Measurements from ENCODE around the gene CRABP2. TPM values are rescaled to one million over a fixed set of nuclear protein-coding genes. Genes with fewer than 3 reads are reported as not detected.

CRABP2 gene
- total RNA-seq, 2 experiments from 2014 or later: 0.78 to 0.89 TPM

DNA sequence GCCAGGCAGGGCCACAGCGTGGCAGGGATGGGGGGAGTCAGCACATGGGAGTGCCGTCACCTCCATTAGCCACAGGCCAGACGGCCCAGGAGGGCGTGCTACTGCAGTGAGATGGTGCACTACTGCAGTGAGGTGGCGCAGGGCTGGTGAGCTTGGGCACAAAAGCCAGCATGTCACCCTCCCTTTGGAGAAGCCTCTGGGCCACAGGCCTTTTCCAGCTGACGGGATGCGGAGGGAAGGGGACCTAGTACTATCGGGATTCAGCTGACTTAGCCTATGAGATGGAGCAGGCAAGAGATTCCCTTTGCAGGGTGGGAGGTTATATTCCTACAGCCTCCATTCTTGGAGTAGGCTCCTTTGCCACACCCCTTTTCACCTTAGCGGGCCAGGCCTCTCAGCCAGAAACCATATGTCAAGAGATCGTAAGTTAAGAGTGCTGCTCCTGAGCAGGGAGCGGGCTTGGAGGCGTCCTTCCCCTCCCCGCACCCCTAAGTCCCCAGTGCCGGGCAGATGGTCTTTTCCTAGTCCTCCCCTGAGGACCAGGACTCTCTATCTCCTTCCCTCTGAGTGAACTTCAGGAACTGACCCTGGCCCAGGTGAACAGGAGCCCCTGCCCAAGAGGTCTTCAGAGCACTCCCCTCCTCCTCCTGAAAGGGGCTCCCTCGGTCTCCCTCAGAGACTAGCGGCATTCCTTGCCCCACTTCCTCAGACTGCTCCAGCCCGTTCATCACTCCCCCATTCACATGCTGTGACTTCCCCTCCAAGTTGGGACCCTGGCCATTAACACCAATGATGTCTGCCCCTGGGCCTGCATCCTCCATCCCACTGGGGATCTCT is 36.4 kb downstream of the CRABP2 start:
- CTCF ChIA-PET: interaction anchor here (3.6 kb wide), 1 partner anchor 20 kb away, joined by 11 read pairs; no protein-coding TSS in a partner anchor

DNA sequence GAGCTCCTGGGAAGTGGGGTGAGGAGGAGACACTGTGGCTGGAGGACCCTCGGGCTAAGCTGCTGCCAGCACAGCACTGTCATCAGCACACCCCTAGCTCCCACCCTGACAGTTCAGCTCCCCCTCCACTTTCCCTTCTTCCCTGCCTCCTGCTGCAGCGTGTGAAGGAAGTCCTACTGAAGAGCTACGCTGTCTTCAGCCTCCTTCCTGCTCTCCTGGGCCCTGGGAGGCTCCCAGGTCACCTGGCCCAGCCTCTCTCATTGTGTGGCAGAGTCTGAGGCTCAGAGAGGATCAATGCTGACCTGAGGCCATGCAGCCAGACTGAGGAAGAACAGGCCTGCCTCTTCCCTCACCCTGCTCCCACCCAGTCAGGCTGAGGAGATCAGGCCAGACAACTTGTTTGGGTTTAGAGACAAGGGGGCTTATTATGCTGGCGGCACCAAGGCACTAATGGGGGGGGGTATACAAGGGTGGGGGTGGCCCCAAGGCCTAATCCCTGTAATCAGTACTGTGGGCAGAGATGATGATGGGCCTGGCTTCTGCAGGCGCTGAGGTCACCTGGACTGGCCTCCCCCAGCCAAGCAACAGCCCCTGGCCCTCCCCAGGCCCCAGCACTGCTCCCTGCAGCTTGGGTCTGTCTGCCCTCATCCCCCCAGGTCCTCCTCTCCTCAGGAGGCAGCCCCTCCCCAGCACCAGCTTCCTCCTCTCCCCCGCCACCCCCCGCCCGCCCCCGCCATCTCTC is 37.2 kb downstream of the CRABP2 start:
- ChIA-PET CTCF (interaction anchor here (0.8 to 3.6 kb wide), 2 partner anchors 9 to 21 kb away, joined by 3 to 11 read pairs; no protein-coding TSS in a partner anchor), POLR2A (no interaction called here)

More for the DNA sequence above, 36.4 kb downstream of the CRABP2 start:
- POLR2A ChIA-PET: no interaction called here

DNA sequence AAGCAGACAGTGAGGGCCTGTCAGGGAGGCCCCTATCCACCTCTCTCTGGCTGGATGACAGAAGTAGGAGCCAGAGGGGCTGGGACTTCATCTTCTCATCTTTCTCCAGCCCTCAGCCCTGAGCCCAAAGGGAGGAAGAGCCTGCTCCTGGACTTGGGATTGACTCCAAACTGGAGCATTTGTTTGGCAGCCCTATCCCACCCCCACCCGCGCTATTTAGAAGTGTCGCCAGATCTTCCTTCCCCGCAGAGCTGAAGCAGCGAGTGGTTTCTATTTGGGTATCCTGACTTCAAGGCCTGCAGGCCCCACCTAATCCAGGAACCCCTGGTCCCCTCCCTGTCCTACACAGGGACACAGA is 37.8 kb downstream of the CRABP2 start:
- ChIA-PET POLR2A (no interaction called here), CTCF (interaction anchor here (0.8 to 3.6 kb wide), 2 partner anchors 8 to 22 kb away, joined by 3 to 11 read pairs; no protein-coding TSS in a partner anchor)

DNA sequence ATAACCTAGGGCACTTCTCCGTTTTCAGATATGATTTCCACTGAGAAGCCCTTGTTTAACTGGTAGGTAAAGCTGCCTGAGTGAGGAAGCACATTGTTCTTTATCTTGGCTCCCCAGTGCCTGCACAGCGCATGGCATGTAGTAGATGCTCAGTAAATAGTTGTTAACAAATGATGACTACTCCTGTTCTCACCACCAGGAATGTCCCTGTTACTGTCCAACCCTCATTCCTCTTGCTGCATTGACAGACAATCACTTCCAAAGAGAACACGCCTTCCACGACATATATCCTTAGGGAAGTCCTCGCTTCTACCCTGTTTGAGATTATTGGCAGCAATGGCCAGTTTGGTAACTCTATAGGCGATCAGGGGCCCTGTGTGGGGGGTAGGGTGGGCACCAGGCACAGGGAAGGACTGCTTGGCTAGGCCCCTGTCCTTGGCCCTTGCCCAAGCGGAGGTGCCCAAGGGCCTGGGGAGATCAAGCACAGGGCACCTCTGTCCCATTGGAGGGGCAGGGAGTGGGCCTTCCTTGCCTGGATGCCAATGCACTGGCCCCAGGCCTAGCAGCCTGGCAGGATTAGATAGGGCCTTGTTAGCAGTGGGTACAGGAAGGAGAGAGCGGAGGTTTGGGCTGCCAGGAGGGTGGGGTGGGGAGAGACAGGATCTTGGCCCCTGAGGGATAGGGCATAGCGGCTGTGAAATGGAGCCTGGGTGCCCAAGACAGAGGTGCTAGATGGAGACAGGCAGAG is 38.3 kb downstream of the CRABP2 start:
- POLR2A ChIA-PET: interaction anchor here (0.6 kb wide), 1 partner anchor 142 kb away, joined by 3 read pairs; no protein-coding TSS in a partner anchor
- CTCF ChIA-PET: interaction anchor here (0.8 to 3.6 kb wide), 2 partner anchors 7 to 22 kb away, joined by 3 to 11 read pairs; no protein-coding TSS in a partner anchor

DNA sequence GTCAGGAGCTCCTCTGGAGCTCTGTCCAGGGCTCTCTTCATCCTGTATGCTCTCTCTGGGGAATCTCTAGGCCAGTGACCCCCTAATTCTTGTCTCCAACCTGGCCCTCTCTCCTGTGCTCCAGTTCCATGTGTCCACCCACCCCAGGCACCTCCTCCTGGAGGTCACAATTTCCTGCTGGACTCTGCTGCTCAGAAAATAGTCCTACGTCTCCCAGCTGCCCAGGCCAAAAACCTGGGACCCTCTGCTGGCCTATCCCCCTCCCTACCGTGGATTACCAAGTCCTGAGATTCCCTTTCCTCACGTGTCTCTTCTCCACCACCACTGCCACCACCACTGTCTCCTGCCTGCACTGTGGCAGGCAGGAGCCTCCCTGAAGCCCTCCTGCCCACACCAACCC is 39.8 kb downstream of the CRABP2 start:
- ChIA-PET CTCF (interaction anchor here (0.7 to 3.6 kb wide), 3 partner anchors 23 to 24 kb away, joined by 3 to 11 read pairs (median 3); no protein-coding TSS in a partner anchor), POLR2A (no interaction called here)

DNA sequence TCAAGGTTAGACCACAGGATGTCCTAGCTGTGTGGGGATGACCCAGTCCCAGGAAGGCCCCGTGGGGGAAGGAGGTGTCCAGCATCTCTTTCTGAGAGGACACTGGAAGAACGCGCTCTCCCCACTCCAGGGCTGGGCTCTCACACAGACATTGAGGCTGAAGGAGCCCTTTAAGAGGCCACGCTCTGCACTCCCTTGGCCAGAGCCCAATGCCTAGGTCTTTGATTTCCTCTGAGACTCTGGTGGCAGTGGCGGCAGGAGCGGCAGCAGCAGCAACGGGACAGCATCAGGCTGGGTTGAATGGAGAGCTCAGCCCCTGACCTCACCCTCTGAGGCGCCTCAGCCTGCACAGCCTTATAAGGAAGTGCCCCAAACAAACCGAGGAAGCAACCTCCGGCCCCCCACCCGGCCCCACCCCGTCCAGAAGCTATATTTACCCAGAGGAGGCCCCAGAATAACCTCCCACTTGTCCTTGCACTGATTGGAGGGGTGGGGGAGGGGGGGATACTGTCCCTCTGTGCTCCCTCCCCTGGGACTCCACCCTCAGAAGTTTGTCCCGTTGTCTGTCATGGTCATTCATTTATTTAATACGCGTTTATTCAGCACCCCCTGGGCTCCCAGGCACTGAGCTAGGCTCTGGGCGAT is 40.5 kb downstream of the CRABP2 start:
- ChIA-PET CTCF (interaction anchor here (0.7 to 1.4 kb wide), 5 partner anchors 11 to 41 kb away, joined by 3 read pairs; no protein-coding TSS in a partner anchor), POLR2A (no interaction called here)

DNA sequence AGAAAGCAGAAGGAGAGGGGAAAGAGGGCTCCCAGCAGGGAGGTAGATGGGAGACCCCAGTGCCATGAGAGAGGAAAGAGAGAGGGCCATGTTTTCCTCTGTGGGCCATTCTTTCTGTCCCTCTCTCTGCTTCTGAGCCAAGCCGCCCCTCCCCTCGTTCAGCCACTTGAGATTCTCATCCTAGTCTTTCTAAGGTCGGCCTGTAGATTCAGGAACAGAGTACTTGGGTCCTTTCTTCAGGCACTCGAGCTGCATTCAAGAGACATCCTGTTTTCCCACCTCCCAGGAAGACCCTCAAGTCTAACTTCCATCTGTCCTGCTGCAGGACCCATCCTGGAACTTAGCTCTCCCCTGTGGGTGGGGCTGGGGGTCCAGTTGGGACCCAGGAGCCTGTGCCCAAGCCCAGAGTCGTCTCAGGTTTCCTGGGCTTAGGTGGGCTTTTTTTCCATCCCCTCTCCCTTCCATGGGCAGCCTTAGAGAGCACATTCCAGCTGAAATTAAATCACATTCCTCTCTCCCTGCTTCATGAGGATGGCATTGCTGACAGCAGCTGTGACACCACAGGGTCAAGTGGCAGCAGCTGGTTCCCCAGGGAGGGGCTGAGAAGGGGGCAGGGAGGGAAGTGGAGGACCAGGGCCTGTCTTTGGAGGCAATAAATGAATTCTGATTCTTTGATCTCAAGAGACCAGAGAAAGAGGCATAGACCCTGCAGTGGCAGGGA is 41.2 kb downstream of the CRABP2 start:
- ChIA-PET POLR2A (no interaction called here), CTCF (interaction anchor here (1.0 to 1.4 kb wide), 4 partner anchors 12 to 42 kb away, joined by 3 read pairs; no protein-coding TSS in a partner anchor)

DNA sequence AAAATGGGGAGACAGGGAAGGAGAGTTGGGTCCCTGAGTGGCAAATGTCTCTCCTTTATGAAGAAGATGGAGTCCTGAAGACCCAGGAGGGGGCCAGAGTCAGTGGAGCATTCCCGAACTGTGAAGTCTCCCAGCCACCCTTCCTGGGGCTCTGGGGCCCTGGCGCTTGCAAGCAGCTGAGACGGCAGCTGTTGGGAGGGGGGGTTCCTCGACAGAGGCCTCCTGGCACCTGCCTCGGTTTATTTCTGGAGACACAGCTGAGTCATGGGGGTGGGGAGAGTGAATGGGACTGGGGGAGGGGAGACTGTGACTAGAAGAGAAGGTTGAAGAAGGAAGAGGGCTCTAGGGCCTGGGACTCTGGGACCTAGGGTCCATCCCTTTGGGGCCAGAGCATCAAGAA is 42.2 kb downstream of the CRABP2 start:
- CTCF ChIA-PET: no interaction called here

DNA sequence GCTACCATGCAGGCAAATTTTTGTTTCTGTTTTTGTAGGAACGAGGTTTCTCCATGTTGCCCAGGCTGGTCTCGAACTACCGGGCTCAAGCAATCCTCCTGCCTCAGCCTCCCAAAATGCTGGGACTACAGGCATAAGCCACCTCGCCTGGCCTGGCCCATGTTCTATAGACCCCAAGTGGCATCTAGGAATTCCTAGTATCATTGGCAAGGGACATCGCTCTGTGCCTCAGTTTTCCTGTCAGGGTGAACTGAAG is 42.7 kb downstream of the CRABP2 start:
- POLR2A ChIA-PET: no interaction called here
- CTCF ChIA-PET: interaction anchor here (2.5 to 8.6 kb wide), 2 partner anchors 27 to 37 kb away, joined by 8 to 119 read pairs; no protein-coding TSS in a partner anchor

More for the DNA sequence above, 42.2 kb downstream of the CRABP2 start:
- POLR2A ChIA-PET: no interaction called here

DNA sequence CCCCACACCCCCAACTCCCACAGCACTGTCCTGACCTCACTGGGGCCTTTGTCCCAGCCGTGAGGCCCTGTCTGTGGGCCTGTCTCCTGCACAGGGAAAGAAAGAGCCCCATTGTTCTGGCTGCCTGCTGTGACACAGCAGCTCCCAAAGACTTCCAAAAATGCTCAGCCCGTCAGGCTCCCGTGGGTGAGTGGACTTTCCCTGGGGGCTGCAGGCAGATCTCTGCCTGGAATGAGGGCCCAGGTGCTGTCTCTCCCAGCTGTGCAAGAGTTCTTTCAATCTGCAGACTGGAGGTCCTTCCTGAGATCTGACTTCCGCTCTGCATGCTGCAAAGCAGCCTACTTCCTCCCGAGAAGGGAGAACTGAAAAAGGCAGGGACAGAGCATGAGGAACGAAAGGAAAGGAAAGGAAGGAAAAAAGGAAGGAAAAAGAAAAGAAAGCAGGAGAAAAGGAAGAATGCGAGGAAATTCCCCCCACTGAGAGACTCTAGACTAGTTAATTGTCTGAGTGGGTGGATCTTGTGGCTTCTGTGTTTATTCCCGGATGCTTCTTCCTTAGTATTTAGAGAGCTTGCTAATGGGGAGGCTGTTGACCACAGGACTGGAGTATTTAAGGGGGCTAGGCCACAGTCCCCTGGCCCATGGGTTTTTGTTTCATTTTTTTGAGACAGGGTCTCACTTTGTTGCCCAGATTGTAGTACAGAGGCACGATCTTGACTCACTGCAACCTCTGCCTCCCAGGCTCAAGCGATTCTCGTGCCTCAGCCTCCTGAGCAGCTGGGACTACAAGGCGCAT is 43.2 kb downstream of the CRABP2 start:
- CTCF ChIA-PET: interaction anchor here (0.7 to 8.6 kb wide), 8 partner anchors 17 to 67 kb away, joined by 3 to 119 read pairs (median 12); partner anchors contain the start of genes CRABP2 and NES
- POLR2A ChIA-PET: interaction anchor here (0.5 kb wide), 1 partner anchor 21 kb away, joined by 7 read pairs; no protein-coding TSS in a partner anchor

DNA sequence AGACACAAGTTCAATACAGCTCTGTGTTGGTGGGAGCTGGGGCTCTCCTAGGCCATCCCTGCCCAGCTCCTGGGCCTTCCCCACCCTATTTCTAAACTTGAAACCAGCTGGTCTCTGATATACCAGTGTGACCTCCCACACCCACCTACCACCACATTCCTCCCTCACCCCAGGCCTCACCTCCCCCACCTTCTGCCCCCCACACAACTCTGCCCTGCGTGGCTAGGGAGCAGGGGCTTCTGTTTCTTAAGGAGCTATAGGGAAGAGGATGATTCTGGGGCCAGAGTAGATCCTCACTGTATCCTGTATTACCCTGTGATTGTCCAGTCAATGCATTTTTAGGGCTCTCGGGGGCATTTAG is 44.7 kb downstream of the CRABP2 start:
- ChIA-PET POLR2A (interaction anchor here (0.6 to 1.3 kb wide), 3 partner anchors 36 to 67 kb away, joined by 3 to 4 read pairs (median 3); partner anchors contain the start of genes ISG20L2 and METTL25B), CTCF (interaction anchor here (0.6 to 8.6 kb wide), 17 partner anchors 12 to 275 kb away, joined by 3 to 119 read pairs (median 5); partner anchors contain the start of genes CRABP2, NAXE and NES)

DNA sequence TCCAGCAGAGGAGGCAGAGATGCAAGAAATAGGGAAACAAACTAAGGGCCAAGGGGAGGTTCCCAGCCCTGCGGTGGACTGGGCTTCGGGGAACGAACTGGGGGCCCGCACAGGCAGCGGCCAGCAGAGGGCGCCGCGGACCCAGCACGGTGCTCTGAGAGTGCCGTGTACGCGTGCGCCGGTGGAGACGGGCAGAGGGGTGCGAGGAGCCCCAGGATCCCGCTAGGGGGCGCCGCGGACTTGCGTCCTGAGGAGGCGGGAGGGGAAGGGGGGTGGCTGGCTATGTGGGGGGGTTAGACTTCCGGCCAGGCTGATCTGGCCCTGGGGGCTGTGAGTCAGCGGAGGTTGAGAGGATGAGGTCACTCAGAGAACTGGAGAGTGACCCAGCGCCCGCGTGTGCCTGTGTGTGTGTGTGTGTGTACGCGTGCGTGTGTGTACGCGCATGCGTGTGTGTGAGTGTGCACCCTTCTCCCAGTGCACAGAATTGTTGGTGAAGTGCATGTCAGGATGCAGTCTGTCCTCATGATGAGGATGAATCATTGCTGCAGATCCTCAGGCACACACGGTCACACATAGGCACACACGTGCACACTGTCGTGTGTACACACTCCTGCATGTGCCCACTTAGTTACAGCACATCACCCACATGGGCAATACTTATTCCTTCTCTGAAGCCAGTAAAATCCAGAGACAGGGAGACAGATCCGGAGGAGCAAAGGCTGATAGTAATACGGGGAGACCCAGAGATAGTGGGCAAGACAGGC is 45.2 kb downstream of the CRABP2 start:
- POLR2A ChIA-PET: interaction anchor here (1.3 kb wide), 1 partner anchor 68 kb away, joined by 4 read pairs; the partner anchor contains the start of genes ISG20L2 and METTL25B
- CTCF ChIA-PET: interaction anchor here (0.6 to 8.6 kb wide), 34 partner anchors 7 to 275 kb away, joined by 3 to 119 read pairs (median 4); partner anchors contain the start of genes CRABP2, ISG20L2, METTL25B and NAXE

DNA sequence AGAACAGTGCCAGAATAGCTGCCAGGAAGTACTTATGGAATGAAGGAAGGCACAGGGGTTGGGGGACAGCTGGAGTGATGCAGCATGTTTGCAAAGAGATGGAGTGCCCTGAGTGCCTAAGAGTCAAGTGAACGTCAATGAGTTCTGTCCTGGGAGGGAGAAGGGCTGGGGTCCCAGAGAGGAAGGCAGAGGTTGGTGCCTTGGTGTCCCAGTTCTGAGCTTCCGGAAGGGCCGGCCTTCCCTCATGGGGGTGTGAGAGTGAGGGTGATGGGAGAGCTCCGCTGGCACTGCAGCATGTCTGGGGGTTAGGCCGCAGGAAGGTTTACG is 45.8 kb downstream of the CRABP2 start:
- CTCF ChIA-PET: interaction anchor here (0.7 to 8.6 kb wide), 25 partner anchors 8 to 155 kb away, joined by 3 to 119 read pairs (median 3); partner anchors contain the start of genes CRABP2, ISG20L2, METTL25B and NES
- POLR2A ChIA-PET: no interaction called here

DNA sequence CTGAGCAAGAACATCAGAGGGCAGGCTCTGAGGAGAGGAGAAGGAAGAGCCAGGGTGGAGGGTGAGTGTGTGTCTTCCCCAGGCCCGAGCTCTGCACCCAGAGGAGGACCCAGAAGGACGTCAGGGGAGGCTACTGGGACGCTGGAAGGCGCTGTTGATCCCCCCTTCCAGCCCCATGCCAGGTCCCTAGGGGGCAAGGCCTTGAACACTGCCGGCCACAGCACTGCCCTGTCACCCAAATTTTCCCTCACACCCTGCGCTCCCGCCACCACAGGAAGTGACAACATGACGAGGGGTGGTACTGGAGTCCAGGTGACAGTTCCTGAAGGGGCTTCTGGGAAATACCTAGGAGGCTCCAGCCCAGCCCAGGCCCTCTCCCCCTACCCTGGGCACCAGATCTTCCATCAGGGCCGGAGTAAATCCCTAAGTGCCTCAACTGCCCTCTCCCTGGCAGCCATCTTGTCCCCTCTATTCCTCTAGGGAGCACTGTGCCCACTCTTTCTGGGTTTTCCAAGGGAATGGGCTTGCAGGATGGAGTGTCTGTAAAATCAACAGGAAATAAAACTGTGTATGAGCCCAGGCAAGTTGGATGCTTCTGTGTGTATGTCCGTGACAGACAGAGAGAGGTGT is 46.3 kb downstream of the CRABP2 start:
- ChIA-PET POLR2A (no interaction called here), CTCF (interaction anchor here (0.7 to 8.6 kb wide), 25 partner anchors 8 to 154 kb away, joined by 3 to 119 read pairs (median 4); partner anchors contain the start of genes CRABP2, ISG20L2, METTL25B and NES)

DNA sequence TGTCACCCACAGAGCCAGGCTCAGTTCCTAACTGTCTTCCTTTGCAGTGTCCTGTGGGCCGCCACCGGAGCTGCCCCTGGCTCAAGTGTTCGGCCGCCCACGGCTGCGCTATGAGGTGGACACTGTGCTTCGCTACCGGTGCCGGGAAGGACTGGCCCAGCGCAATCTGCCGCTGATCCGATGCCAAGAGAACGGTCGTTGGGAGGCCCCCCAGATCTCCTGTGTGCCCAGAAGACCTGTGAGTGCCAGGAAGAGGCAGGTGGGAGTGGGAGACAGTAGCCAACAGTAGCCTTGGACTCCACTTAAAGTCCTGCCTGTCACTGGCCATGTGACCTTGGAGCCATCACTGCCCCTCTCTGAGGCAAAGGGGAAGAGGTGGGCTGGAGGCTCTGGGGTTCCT is 46.9 kb downstream of the CRABP2 start:
- ChIA-PET POLR2A (no interaction called here), CTCF (interaction anchor here (0.6 to 8.6 kb wide), 11 partner anchors 9 to 53 kb away, joined by 3 to 119 read pairs (median 5); partner anchors contain the start of genes CRABP2, HAPLN2 and NES)
